ENCODE measurements around the gene INPP4A. TPM values are rescaled to one million over a fixed set of nuclear protein-coding genes. Genes with fewer than 3 reads are reported as not detected.

INPP4A gene
- total and polyA plus RNA-seq, 8 donors: 1.5 to 65.3 (median 12.2) TPM

DNA sequence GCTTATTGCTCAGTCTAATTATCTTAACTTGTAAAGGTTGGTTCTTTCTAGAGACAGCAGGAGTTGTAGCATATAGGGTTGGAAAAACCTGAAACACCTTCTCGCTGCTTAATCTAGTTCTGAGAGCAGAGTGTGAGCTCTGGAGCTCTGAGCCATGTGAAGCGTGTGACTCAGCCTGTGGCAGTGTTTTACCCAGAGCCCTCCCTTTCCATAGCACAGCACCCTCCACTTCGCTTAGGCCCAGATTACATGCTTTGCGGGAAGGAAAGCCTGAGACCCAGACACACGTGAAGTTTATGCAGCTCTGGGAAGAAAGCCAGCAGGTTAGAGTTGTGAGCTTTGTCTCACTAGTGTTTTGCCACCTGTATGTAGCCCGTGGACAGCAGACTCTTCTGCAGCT lies 74.5 kb downstream of the INPP4A start:
- H3K36me3 ChIP-seq: peaks cover 0 to 24% (median 21%) of the 10 kb centered on the region in 4 donors
- 42 to 68% (median 49%) methylated on average over 6 of the region's 6 CpGs for WGBS, 5 donors
- H3K27me3 ChIP-seq: no peaks in the 10 kb centered on the region
- peak in 1 of 2 donors; percentile 40 for DNase-seq
- intact Hi-C loops (cut with DNase I; ENCODE audit: low total_unique reads): no loop called here
- no peak overlapping the region for H3K4me3 ChIP-seq
- no peak overlapping the region for H3K27ac ChIP-seq
- no peaks in the 10 kb centered on the region for H3K9me3 ChIP-seq
- H3K4me1 ChIP-seq: peaks cover 6 to 53% (median 29%) of the 10 kb centered on the region in 4 donors
- no peak for TF ChIP-seq POLR2A (IDR thresholded peaks at IDR 0.05)
- TF ChIP-seq, protein P1, sequence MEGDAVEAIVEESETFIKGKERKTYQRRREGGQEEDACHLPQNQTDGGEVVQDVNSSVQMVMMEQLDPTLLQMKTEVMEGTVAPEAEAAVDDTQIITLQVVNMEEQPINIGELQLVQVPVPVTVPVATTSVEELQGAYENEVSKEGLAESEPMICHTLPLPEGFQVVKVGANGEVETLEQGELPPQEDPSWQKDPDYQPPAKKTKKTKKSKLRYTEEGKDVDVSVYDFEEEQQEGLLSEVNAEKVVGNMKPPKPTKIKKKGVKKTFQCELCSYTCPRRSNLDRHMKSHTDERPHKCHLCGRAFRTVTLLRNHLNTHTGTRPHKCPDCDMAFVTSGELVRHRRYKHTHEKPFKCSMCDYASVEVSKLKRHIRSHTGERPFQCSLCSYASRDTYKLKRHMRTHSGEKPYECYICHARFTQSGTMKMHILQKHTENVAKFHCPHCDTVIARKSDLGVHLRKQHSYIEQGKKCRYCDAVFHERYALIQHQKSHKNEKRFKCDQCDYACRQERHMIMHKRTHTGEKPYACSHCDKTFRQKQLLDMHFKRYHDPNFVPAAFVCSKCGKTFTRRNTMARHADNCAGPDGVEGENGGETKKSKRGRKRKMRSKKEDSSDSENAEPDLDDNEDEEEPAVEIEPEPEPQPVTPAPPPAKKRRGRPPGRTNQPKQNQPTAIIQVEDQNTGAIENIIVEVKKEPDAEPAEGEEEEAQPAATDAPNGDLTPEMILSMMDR (IDR thresholded peaks at IDR 0.05): no peak
- no peak for TF ChIP-seq EP300 (IDR thresholded peaks at IDR 0.05)
- no peak for TF ChIP-seq POLR2AphosphoS5 (IDR thresholded peaks at IDR 0.05)

DNA sequence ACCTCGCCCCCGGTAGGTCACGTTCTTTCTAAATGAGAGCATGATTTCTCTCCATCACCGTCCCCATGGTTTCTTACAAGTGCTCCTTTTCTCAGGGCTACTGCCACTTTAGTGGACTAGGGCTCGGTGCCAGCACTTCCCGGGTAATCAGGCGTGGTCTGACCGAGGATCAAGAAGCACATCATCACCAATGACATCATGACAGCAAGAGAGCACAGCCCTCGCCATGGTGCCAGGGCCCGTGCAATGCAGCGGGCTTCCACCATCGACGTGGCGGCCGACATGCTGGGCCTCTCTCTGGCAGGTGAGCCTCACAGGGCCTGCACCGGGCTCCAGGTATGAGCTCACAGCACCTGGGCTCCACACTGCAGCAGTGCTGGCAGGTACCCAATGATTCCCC lies 75.2 kb downstream of the INPP4A start:
- Histone ChIP-seq H3K27ac (no peak overlapping the region), H3K9me3 (no peaks in the 10 kb centered on the region), H3K4me1 (peaks cover 2 to 52% (median 26%) of the 10 kb centered on the region in 4 donors), H3K27me3 (no peaks in the 10 kb centered on the region), H3K4me3 (no peak overlapping the region), H3K36me3 (peaks cover 0 to 24% (median 21%) of the 10 kb centered on the region in 4 donors)
- intact Hi-C loops (cut with DNase I; ENCODE audit: low total_unique reads): no loop called here
- DNase-seq: no peak
- WGBS, 5 donors: 91 to 96% (median 94%) methylated on average over 13 to 16 of the region's 16 CpGs
- TF ChIP-seq EP300 (IDR thresholded peaks at IDR 0.05) (no peak), POLR2AphosphoS5 (IDR thresholded peaks at IDR 0.05) (no peak)

DNA sequence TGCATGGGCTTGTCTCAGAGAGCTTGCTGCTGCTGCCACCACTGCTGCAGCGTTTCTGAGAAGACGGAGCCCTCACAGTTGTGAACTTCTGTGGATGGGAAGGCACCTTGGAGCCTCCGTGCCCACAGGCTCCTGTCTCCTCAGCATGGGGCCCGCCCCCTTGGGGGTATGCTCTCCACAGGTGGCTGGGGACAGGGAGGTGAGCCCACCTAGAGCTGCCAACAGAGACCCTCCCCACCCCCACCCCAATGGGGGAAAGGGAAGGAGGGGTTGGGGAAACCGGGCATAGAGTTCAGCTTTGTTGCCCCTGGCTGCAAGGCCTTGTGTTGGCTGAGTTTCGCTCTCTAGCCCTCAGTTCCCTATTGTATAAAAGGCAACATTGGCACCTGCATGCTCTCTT lies 76.1 kb downstream of the INPP4A start:
- Histone ChIP-seq H3K36me3 (peaks cover 0 to 24% (median 21%) of the 10 kb centered on the region in 4 donors), H3K4me1 (peaks cover 0 to 43% (median 21%) of the 10 kb centered on the region in 4 donors), H3K9me3 (no peaks in the 10 kb centered on the region), H3K27me3 (no peaks in the 10 kb centered on the region), H3K27ac (no peak overlapping the region), H3K4me3 (no peak overlapping the region)
- TF ChIP-seq POLR2AphosphoS5 (IDR thresholded peaks at IDR 0.05): no peak
- TF ChIP-seq EP300 (IDR thresholded peaks at IDR 0.05): no peak
- no peak for TF ChIP-seq POLR2A (IDR thresholded peaks at IDR 0.05)
- TF ChIP-seq, protein P1 (IDR thresholded peaks at IDR 0.05): no peak
- WGBS, 5 donors: 93 to 99% (median 95%) methylated on average over 6 of the region's 6 CpGs
- no peak for DNase-seq
- intact Hi-C loops (cut with DNase I; ENCODE audit: low total_unique reads): no loop called here

DNA sequence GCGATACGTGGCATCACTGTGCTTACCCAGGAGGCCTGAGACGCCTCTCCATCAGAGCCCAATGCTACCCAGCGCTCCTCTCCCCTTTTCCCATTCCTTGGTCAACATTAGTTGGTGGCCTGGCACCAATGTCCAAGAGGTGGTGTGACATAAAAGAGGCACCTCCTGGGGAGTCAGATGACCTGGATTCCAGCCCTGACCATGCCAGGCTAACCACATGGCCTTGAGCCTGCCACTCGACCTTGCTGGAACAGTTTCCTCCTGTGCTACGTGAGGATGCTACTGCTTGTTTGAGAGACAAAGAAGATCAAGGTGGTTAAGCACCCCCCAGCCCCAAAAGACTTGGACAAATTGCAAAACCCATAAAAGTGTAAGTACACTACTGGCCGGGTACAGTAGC lies 76.6 kb downstream of the INPP4A start:
- Histone ChIP-seq H3K27ac (no peak overlapping the region), H3K9me3 (no peaks in the 10 kb centered on the region), H3K4me1 (peaks cover 0 to 40% (median 19%) of the 10 kb centered on the region in 4 donors), H3K27me3 (no peaks in the 10 kb centered on the region), H3K36me3 (peaks cover 0 to 24% (median 21%) of the 10 kb centered on the region in 4 donors), H3K4me3 (no peak overlapping the region)
- 88 to 94% (median 93%) methylated on average over 7 of the region's 7 CpGs for WGBS, 5 donors
- intact Hi-C loops (cut with DNase I; ENCODE audit: low total_unique reads): no loop called here
- TF ChIP-seq, protein P1 (IDR thresholded peaks at IDR 0.05): no peak
- TF ChIP-seq POLR2AphosphoS5 (IDR thresholded peaks at IDR 0.05): no peak
- TF ChIP-seq POLR2A (IDR thresholded peaks at IDR 0.05): no peak
- TF ChIP-seq EP300 (IDR thresholded peaks at IDR 0.05): no peak
- DNase-seq: no peak

DNA sequence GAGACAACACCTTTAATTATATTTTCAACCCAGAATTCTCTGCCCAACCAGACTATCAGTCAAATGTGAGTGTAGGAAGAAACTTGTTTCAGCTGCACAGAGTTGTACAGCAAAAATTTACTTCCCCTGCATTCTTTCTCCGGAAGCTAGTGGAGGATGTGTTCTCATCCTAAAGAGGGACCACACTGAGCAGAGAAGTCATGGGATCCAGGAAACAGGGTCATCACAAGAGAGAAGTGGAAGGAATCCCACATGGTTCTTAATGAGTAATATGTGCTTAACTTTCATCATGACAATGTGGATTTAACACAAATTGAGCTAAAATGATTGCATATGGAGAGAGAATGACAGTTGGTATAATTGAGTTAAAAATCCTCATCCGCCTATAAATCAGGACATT lies 78.2 kb downstream of the INPP4A start:
- no peak for DNase-seq
- Histone ChIP-seq H3K4me3 (no peak overlapping the region), H3K9me3 (no peaks in the 10 kb centered on the region), H3K4me1 (peaks cover 0 to 26% (median 11%) of the 10 kb centered on the region in 4 donors), H3K36me3 (peaks cover 0 to 24% (median 21%) of the 10 kb centered on the region in 4 donors), H3K27me3 (no peaks in the 10 kb centered on the region), H3K27ac (no peak overlapping the region)
- 90 to 98% (median 94%) methylated on average over 2 of the region's 2 CpGs for WGBS, 5 donors
- TF ChIP-seq, protein P1 (IDR thresholded peaks at IDR 0.05): no peak
- TF ChIP-seq POLR2A (IDR thresholded peaks at IDR 0.05) (no peak), EP300 (IDR thresholded peaks at IDR 0.05) (no peak), POLR2AphosphoS5 (IDR thresholded peaks at IDR 0.05) (no peak)
- intact Hi-C loops (cut with DNase I; ENCODE audit: low total_unique reads): no loop called here
